Amniotic stem cell (primary cell): ENCODE results near the gene EIF4E2.
"Not testable (repeated sequence)": the region's sequence is repeated elsewhere in the genome, so short reads cannot be mapped to it uniquely, and the experiment has no call there.

Source experiments
- DNase-seq: peaks from one replicate; lab custom pipeline; 2025; lab: John Stamatoyannopoulos, UW

The EIF4E2 gene

GRCh38 chr2:232567721-232568120 lies 17.2 kb downstream of the EIF4E2 start:
- no peak for DNase-seq

GRCh38 chr2:232568161-232568560 lies 17.7 kb downstream of the EIF4E2 start:
- DNase-seq, result peak; percentile 51

DNA sequence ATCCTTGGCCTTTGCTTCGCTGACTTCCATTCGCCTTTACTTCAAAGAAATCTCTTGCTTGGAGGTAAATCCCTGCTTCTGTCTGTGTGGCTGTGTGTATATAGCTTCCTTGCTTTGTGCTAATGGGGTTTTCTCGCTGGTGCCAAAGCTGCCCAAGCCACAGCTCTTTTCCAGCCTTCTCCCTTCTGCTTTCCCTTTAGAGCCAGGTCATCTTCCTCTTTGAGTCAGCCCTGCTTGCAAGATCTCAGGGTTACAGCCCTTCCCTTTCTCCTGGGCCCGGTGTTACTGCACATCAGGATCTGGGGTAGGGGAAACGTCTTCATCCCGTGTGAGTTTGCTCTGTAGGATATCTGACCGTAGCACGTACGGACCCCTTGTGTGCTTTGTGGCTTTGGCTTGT lies 19.1 kb downstream of the EIF4E2 start:
- no peak for DNase-seq

- not testable (repeated sequence) for DNase-seq
Measured at GRCh38 chr2:232570481-232570880, 20.0 kb downstream of the EIF4E2 start.

DNA sequence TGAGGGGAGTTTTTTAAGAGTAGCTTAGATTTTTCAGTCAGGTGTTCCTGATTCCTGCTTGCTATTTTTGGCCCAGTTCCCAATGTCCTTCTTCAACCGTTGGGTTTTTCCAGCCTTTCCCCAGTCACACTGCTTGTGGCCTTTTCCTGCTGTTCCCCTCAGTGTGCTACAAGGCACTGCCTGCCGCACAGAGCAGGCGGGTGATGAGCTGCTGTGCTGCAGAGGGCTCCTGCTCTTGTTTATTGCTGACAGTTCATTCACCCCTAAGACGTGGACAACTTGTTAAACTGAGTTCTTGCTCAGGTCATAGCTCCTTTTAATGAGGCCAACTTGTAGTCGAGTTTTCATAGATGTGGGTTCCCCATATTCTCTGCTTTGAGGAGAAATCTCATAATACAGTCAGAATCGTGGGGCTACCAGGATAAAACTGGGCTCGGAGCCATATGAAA lies 20.6 kb downstream of the EIF4E2 start:
- no peak for DNase-seq

DNA sequence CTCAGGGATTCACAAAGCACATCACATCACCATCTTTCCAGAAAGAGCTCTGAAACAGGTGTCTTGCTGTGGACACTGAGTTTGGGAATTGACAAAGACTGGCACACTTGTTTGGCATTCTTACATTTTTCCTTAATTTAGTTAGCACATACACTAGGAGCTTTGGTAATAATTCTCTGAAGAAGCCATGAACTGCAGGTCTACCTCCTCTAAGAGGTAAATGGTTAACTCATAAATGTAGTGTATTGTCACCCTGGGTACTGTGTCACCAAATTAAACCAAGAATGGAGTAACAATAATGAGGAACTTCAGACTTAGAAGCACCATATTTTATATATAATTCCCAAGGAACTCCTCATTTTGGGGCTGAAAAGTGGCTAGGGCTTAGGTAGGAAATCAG lies 22.6 kb downstream of the EIF4E2 start:
- no peak for DNase-seq

DNA sequence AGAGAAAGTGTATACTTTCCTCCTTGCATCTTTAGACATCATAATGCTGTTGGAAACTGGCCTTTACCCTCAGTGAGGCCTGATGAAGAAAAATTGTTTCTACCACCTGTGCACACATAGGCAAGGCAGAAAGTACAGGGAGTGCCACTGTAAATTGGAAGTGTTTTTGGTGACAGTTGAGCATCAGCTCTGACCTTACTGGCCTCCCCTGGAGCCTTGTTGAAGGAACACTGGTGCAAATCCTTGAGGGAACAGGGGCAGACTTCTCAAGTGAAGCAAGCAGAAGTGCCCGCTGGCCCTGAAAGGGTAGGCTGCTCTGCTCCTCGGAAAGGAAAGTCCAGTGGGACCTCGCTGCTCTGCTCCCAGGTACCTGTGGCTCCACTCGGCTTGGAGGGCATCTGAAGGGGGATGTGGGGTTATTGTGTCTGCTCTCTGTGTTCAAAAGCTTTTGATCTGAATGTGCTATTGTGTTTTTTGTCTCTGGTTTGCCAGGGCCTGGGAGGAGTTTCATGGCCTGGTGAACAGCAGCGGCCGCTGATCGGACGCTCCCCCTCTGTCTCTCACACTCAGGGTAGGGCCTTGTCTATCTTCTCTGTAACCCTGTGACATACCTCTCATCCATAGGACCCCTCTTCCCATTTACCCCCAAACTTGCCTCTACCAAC lies 23.4 kb downstream of the EIF4E2 start:
- DNase-seq, result no peak

DNA sequence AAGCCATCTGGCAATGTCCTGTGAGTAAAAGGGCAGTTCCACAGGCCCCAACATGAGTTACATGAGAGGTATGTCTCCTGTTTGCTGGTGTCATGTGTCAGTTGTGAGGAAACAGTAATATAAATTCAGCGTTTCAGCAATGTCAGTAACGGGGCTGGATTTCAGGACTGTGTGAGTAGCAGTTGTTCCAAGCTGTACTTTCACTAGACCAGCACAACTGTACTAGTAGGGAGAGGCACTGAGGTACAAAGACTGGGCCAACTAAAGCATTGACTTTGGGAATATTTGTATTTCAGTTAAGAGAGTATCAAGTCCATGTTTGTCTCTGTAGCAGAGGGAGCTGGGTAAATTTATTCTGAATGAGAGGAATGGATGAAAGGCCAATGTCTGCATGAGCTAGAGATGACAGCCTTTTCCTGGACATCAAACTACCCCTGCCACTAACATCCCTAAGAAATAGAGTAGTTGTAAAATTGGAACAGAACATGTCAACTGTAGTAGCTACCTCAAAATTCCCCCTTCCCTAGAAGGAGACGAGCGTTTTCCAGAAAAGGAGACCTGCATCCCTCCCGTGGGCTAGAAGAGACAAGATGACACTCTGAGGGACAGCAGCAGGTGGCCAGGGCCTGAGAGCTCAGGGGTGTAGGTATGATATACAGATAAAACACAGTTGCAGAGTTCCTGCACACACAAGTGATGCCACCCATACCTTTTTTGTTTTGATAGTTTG lies 24.4 kb downstream of the EIF4E2 start:
- peak; percentile 39 for DNase-seq

DNA sequence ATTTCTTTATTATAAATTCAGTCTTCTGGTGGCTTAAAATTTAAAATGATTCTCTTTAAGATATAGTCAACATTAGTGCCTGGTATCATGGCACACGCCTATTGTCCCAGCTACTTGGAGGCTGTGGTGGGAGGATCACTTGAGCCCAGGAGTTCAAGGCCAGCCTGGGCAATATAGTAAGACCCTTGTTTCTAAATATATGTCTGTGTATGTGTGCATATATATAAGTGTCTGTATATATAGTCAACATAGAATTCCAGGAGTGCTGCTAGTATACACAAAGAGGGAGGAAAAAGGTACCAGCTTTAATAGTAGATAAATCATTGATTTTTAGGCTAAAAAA lies 24.9 kb downstream of the EIF4E2 start:
- DNase-seq, result no peak

- no peak for DNase-seq
Measured at GRCh38 chr2:232576995-232577394, 26.5 kb downstream of the EIF4E2 start.

DNA sequence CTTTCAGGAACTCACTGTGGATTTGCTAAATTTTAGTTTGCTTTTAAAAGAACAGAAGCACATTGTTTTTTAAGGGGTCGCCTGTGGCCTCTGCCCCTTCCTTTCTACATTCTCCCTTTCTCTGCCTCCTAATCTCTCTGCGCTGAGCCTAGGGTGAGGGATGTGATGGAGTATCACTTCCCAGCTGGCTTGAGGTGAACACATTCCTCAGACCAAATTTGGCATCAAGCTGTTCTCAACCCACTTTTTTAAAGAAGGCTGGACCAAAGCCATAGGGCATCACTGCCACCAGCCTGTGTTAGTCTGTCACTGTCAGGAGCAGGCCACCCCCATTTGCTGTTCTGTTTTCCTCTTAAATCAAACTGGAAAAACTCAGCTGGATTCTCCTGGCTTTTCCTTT lies 27.4 kb downstream of the EIF4E2 start:
- no peak for DNase-seq

DNA sequence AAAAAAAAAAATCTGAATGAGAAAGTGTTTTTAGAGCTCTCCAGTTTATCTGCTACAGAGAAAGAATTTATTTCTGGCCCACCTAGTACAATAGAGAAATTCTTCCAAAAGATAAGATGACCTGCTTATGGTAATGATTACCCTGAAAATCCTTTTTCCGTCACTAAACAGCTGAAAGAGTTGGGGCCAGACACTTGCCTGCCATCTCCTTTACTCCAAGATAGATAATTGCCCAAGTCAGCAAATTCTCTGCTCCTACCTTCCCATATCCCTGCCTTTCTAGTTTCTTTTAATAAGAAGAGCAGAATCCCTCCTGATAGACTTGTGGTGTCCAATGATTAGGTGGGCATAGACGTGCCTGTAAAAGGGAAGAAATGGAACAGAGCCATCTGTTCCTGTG lies 28.1 kb downstream of the EIF4E2 start:
- DNase-seq, result no peak

DNA sequence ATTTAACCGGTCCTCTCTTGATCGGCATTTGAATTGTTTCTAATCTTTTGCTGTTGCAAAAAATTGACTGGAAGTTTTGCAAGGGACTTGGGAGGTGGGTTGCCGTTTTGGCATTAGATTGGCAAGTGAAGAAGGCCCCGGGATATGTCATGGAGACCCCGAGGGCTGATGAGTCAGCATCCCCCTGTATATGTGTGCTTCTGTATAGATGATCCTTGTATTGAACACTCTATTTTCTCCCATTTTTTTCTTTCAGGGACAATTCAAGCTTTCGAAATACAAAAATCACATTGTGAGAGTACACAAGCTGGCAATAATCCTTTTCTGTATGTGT lies 30.1 kb downstream of the EIF4E2 start:
- no peak for DNase-seq

DNA sequence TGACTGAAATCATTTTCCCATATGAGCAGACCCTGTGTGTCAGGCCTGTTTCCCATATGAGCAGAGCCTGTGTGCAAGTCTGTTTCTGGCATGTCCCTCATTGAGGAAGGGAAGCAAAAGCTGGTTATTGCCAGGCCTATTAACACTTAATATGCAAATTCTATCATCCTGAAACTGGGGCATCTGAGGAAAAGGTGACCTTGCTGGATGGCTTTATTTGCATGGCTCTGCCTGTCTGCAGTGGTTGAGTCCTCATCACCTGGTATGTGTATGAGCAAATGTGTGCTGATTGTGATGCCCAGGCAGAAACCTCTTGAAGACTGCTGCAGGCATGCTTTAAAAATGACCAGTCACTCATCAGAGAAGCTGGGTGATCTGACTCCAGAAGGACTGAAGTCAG lies 31.2 kb downstream of the EIF4E2 start:
- no peak for DNase-seq

- DNase-seq, result no peak
Measured at GRCh38 chr2:232584238-232584637, 33.7 kb downstream of the EIF4E2 start.

- DNase-seq, result no peak
Measured at GRCh38 chr2:232586943-232587505, 36.5 kb downstream of the EIF4E2 start.

GRCh38 chr2:232587512-232587911 lies 37.0 kb downstream of the EIF4E2 start:
- DNase-seq, result no peak

GRCh38 chr2:232588031-232588430 lies 37.5 kb downstream of the EIF4E2 start:
- DNase-seq, result no peak

GRCh38 chr2:232588680-232589585 lies 38.4 kb downstream of the EIF4E2 start:
- DNase-seq, result peak; percentile 44

DNA sequence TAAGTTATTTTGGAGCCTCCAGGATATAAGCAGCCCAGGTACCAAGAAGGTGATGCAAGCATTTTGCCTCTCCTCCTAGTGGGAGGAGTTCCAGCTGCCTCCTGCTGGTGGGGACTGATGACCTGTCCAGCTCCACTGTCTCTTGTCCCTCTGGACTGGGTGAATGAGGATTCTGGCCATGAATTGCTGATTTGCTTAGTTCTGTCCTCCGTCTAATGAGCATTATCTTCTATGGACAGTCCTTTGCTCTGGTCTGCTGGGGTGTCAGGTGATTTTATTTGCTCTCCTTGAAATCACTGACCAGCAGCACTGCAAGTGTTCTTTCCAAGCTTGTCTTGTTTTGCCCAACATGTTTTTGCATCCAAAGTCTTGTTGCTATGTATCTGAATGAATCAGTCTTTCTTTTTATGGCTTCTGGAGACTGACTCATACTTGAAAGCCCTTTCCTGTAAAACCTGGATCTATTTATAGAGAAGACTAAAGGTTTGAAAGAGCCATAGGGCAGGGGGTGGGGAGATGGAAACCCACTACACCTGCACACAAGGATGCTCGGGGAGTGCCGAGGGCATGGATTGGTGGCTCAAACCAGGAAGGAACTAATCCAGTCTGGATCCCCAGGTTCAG lies 42.4 kb downstream of the EIF4E2 start:
- DNase-seq, result peak; percentile 1

- DNase-seq, result no peak
Measured at GRCh38 chr2:232593982-232594381, 43.5 kb downstream of the EIF4E2 start.
